CD4-positive, CD25-positive, alpha-beta regulatory T cell (primary cell): Measurements from ENCODE around the gene CD320. TPM values are rescaled to one million over a fixed set of nuclear protein-coding genes. Genes with fewer than 3 reads are reported as not detected.

ENCODE experiments used
- ATAC-seq, 2 donors: fragments of 150-1000 bp; cut with Tn5 transposase; one replicate each; pipeline ENCODE4 v1.10.0; 2021; ENCODE audit warnings: low read depth in 2 of 2, moderate number of reproducible peaks in 2 of 2, moderate library complexity in 1 of 2
- DNase-seq, 3 donors: peaks; one replicate each; pipeline versions ENCODE4 v3.0.0 to v3.0.0-alpha.2; 2012 to 2022; ENCODE audit warnings: mixed read lengths in 1 of 3
- H3K27ac ChIP-seq: one replicate; pipeline ENCODE4 v1.7.0; 2013; ENCODE audit warnings: mild to moderate bottlenecking, low read length; ENCODE audit not compliant: insufficient read depth, poor library complexity, severe bottlenecking
- H3K27me3 ChIP-seq: one replicate; pipeline ENCODE4 v1.7.0; 2013; ENCODE audit warnings: low read length; ENCODE audit not compliant: control insufficient read depth, insufficient read depth
- H3K36me3 ChIP-seq: one replicate; pipeline ENCODE4 v1.7.0; 2013; ENCODE audit warnings: mild to moderate bottlenecking, low read length, moderate library complexity; ENCODE audit not compliant: control insufficient read depth, insufficient read depth
- H3K4me1 ChIP-seq: 2 replicates; pipeline ENCODE4 v1.7.0; 2013; ENCODE audit warnings: mild to moderate bottlenecking, low read length; ENCODE audit not compliant: insufficient read depth, control insufficient read depth, poor library complexity, severe bottlenecking
- H3K4me3 ChIP-seq: one replicate; pipeline ENCODE4 v1.7.0; 2013; ENCODE audit warnings: low read depth, mild to moderate bottlenecking, low read length, moderate library complexity
- H3K9me3 ChIP-seq, 2 experiments: 1 replicate in 1 of 2; 2 replicates in 1 of 2; pipeline ENCODE4 v1.7.0; 2013; ENCODE audit warnings: low read length in 2 of 2, mild to moderate bottlenecking in 1 of 2, moderate library complexity in 1 of 2; ENCODE audit not compliant: control insufficient read depth in 2 of 2
- H3K27ac Mint-ChIP-seq, 3 donors: one replicate each; pipeline ENCODE4 v1.8.0; 2020 to 2022; ENCODE audit warnings: mild to moderate bottlenecking in 3 of 3, mixed read lengths in 3 of 3, moderate library complexity in 2 of 3
- H3K27me3 Mint-ChIP-seq: one replicate; pipeline ENCODE4 v1.8.0; 2022; ENCODE audit warnings: mild to moderate bottlenecking, mixed read lengths
- H3K36me3 Mint-ChIP-seq: one replicate; pipeline ENCODE4 v1.8.0; 2020; ENCODE audit warnings: mixed read lengths
- H3K4me1 Mint-ChIP-seq, 4 donors: one replicate each; pipeline ENCODE4 v1.8.0; 2020 to 2022; ENCODE audit warnings: mixed read lengths in 4 of 4, mild to moderate bottlenecking in 1 of 4
- H3K4me3 Mint-ChIP-seq, 4 donors: one replicate each; pipeline ENCODE4 v1.8.0; 2020 to 2022; ENCODE audit warnings: mild to moderate bottlenecking in 4 of 4, mixed read lengths in 4 of 4, moderate library complexity in 3 of 4
- H3K9me3 Mint-ChIP-seq, 7 donors: one replicate each; pipeline ENCODE4 v1.8.0; 2020 to 2022; ENCODE audit warnings: mixed read lengths in 7 of 7, mild to moderate bottlenecking in 3 of 7, moderate library complexity in 2 of 7
- polyA plus RNA-seq, 4 donors: library from polyadenylated mRNA; unstranded; fragments of 300-500 nt; fragmentation: Illumina TruSeq; gene quantifications; one replicate each; pipeline ENCODE4 v1.2.3, GENCODE V29; 2021
- total RNA-seq: library from RNA; stranded (reverse); gene quantifications from one replicate; pipeline ENCODE4 v1.2.3, GENCODE V29; 2022

Gene CD320
- total and polyA plus RNA-seq, 5 donors from 2014 or later, result 27.0 to 63.7 (median 57.4) TPM

DNA sequence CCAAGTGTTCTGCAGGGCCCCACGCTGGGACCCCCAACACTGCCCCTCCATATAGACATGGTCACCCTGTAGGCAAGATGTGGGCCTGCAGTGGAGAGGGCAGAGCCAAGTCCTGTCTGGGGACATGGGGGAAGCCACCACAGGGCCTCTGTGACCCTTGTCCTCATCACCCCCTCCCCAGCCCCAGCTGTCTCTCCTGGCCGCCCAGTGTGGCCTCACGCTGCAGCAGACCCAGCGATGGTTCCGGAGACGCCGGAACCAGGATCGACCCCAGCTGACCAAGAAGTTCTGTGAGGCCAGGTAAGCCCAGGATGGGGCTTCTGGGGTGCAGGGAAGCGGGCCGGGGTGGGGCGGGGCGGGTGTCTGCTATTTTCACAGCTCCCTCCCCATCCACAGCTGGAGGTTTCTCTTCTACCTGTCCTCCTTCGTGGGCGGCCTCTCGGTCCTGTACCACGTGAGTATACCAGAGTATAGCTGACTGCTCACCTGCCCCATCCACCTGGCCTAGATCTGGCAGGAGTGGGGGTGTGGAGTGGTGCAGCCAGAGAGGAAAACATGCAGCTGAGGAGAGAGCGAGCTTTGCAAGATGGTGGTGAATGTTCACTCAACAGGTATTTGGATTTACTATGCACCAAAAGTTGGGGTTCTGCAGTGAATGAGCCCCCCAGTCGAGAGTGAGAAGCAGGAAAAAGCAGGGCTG lies 52.6 kb downstream of the CD320 start:
- H3K36me3 Mint-ChIP-seq, result peaks cover 24% of the 10 kb centered on the region
- H3K4me1 ChIP-seq, result peaks cover 6% of the 10 kb centered on the region
- ATAC-seq (no peak), DNase-seq (no peak)
- H3K4me3 Mint-ChIP-seq, result no peak overlapping the region
- H3K4me1 Mint-ChIP-seq, result peaks cover 0 to 17% (median 4%) of the 10 kb centered on the region in 4 donors
- peaks cover 20% of the 10 kb centered on the region for H3K36me3 ChIP-seq
- no peaks in the 10 kb centered on the region for H3K27me3 Mint-ChIP-seq
- no peak overlapping the region for H3K4me3 ChIP-seq
- no peaks in the 10 kb centered on the region for H3K9me3 Mint-ChIP-seq
- H3K27ac ChIP-seq, result no peak overlapping the region
- H3K9me3 ChIP-seq, result no peaks in the 10 kb centered on the region
- H3K27me3 ChIP-seq, result no peaks in the 10 kb centered on the region
- no peak overlapping the region for H3K27ac Mint-ChIP-seq

DNA sequence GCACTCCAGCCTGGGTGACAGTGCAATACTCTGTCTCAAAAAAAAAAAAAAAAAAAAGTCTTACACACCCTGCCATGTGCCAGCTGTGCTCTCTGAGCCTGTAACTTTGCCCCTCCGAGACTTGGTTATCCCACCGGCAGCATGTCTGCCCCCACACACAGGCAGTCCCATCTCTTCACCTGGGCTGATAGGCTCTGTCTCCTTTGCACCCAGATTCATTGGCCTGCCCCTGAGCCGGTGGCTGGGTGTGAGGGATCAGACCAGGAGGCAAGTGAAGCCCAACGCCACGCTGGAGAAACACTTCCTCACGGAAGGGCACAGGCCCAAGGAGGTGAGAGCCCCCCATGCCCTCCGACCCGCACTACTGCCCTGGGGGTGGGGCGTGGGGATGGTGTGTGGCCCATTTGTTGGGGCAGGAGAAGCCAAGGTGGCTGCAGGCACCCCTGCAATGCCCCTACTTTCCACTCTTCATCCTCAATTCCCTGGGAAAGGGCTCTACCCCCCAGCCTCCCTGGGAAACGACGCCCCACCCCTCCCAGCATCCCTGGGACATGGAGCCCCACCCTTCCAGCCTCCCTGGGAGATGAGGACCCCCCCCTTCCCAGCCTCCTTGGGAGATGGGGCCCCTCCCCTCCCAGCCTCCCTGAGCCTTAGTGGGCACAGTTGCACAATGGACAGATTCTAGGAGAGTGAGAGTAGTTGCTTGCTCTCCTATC lies 53.7 kb downstream of the CD320 start:
- no peaks in the 10 kb centered on the region for H3K27me3 ChIP-seq
- peaks cover 6% of the 10 kb centered on the region for H3K4me1 ChIP-seq
- Mint-ChIP-seq H3K4me1 (peaks cover 0 to 17% (median 4%) of the 10 kb centered on the region in 4 donors), H3K27ac (no peak overlapping the region), H3K4me3 (no peak overlapping the region), H3K36me3 (peaks cover 20% of the 10 kb centered on the region), H3K27me3 (no peaks in the 10 kb centered on the region), H3K9me3 (no peaks in the 10 kb centered on the region)
- ATAC-seq (no peak), DNase-seq (no peak)
- H3K36me3 ChIP-seq, result peaks cover 20% of the 10 kb centered on the region
- H3K4me3 ChIP-seq, result no peak overlapping the region
- H3K27ac ChIP-seq, result no peak overlapping the region
- H3K9me3 ChIP-seq, result no peaks in the 10 kb centered on the region

- H3K36me3 Mint-ChIP-seq, result peaks cover 19% of the 10 kb centered on the region
These were observed 54.5 kb downstream of the CD320 start for GRCh38 chr19:8253678-8254077.

GRCh38 chr19:8252922-8253589 lies 55.1 kb downstream of the CD320 start:
- Mint-ChIP-seq H3K4me3 (no peak overlapping the region), H3K9me3 (no peaks in the 10 kb centered on the region), H3K36me3 (peaks cover 23% of the 10 kb centered on the region), H3K27ac (no peak overlapping the region), H3K27me3 (no peaks in the 10 kb centered on the region), H3K4me1 (peaks cover 0 to 17% (median 10%) of the 10 kb centered on the region in 4 donors)
- DNase-seq (peak; percentile 67 to 82 (median 80)), ATAC-seq (peak; percentile 83 to 84)
- Histone ChIP-seq H3K36me3 (peaks cover 22% of the 10 kb centered on the region), H3K9me3 (no peaks in the 10 kb centered on the region), H3K27ac (no peak overlapping the region), H3K27me3 (no peaks in the 10 kb centered on the region), H3K4me1 (peaks cover 6% of the 10 kb centered on the region), H3K4me3 (no peak overlapping the region)

More at GRCh38 chr19:8253678-8254077, 54.5 kb downstream of the CD320 start:
- Mint-ChIP-seq H3K9me3 (no peaks in the 10 kb centered on the region), H3K27me3 (no peaks in the 10 kb centered on the region), H3K4me3 (no peak overlapping the region), H3K4me1 (peaks cover 0 to 17% (median 7%) of the 10 kb centered on the region in 4 donors), H3K27ac (no peak overlapping the region)
- no peak overlapping the region for H3K27ac ChIP-seq
- DNase-seq, result no peak
- no peak for ATAC-seq
- H3K4me1 ChIP-seq, result peaks cover 6% of the 10 kb centered on the region
- peaks cover 20% of the 10 kb centered on the region for H3K36me3 ChIP-seq
- no peaks in the 10 kb centered on the region for H3K9me3 ChIP-seq
- no peaks in the 10 kb centered on the region for H3K27me3 ChIP-seq
- no peak overlapping the region for H3K4me3 ChIP-seq

Other genes starting within 250 kb of the CD320 start
- gene FBN3, start 158.8 kb downstream of the CD320 start, total RNA-seq, result 0.07 TPM
- gene FBN3, start 158.8 kb downstream of the CD320 start, polyA plus RNA-seq, result not detected
- gene CERS4, start 99.0 kb downstream of the CD320 start, total RNA-seq, result 20.2 TPM
- 10 to 100 TPM; 10.1 to 14.5 (median 12.2) TPM for gene CERS4, start 99.0 kb downstream of the CD320 start, polyA plus RNA-seq
- 27.4 TPM for gene NDUFA7, start 13.0 kb upstream of the CD320 start, total RNA-seq
- gene NDUFA7, start 13.0 kb upstream of the CD320 start, polyA plus RNA-seq, result 100 to 1,000 TPM; 130 to 181 (median 149) TPM
- 2,201 TPM for gene RPS28, start 13.1 kb upstream of the CD320 start, total RNA-seq
- gene RPS28, start 13.1 kb upstream of the CD320 start, polyA plus RNA-seq, result 1,000 to 10,000 TPM; 1,925 to 3,295 (median 2,756) TPM
- gene KANK3, start 34.9 kb upstream of the CD320 start, total RNA-seq, result 4.4 TPM
- gene KANK3, start 34.9 kb upstream of the CD320 start, polyA plus RNA-seq, result 1 to 10 TPM in 2 of 4 donors, under 1 TPM in 2; 0.40 to 2.1 (median 1.0) TPM
- not detected for gene ANGPTL4, start 55.8 kb upstream of the CD320 start, total RNA-seq
- not detected for gene ANGPTL4, start 55.8 kb upstream of the CD320 start, polyA plus RNA-seq
- gene RAB11B, start 82.0 kb upstream of the CD320 start, total RNA-seq, result 102 TPM
- gene RAB11B, start 82.0 kb upstream of the CD320 start, polyA plus RNA-seq, result 10 to 100 TPM; 50.2 to 62.0 (median 51.6) TPM
- gene MARCHF2, start 104.9 kb upstream of the CD320 start, total RNA-seq, result 42.2 TPM
- 10 to 100 TPM; 34.3 to 58.4 (median 52.9) TPM for gene MARCHF2, start 104.9 kb upstream of the CD320 start, polyA plus RNA-seq
- 263 TPM for gene HNRNPM, start 136.6 kb upstream of the CD320 start, total RNA-seq
- gene HNRNPM, start 136.6 kb upstream of the CD320 start, polyA plus RNA-seq, result 100 to 1,000 TPM; 161 to 221 (median 184) TPM
- gene PRAM1, start 194.3 kb upstream of the CD320 start, total RNA-seq, result 3.7 TPM
- gene PRAM1, start 194.3 kb upstream of the CD320 start, polyA plus RNA-seq, result under 1 TPM in 2 of 4 donors, not detected in 2; 0.06 to 0.21 TPM
- 35.1 TPM for gene ZNF414, start 205.8 kb upstream of the CD320 start, total RNA-seq
- 10 to 100 TPM in 3 of 4 donors, 1 to 10 TPM in 1; 9.7 to 15.0 (median 12.6) TPM for gene ZNF414, start 205.8 kb upstream of the CD320 start, polyA plus RNA-seq